SW 1271 (cell line): ENCODE results near the gene NLRP2B.
"Not testable (repeated sequence)": the region's sequence is repeated elsewhere in the genome, so short reads cannot be mapped to it uniquely, and the experiment has no call there.

Source experiments
- DNase-seq, 2 experiments: peaks; one replicate each; lab custom pipeline; 2025; lab: John Stamatoyannopoulos, UW

NLRP2B gene

GRCh38 chrX:57680160-57680559 lies at the start of gene NLRP2B:
Gene NLRP2B (minus strand): TSS chrX:57680260.
- DNase-seq = no peak

GRCh38 chrX:57725995-57726394 lies 45.9 kb upstream of the NLRP2B start:
- not testable (repeated sequence) for DNase-seq

DNA sequence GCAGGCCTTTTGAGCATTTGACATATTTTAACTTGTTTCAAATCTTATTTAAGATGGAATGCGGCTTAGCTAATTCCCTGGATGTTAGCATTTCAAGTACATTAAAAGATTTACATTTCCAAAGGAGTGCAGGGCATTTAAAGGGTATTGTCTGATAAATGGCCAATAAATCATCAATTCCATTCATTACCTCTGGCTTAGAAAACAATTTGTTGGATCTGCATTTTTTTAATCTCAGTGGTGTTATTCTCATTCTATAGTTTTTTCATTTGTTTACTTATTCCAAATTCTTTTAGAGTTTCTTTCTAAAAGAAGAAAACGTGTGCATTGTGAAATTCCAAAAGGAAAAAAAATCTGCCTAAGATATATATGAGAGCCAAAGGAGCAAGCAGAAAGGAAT lies 1.3 kb upstream of the NLRP2B start:
- DNase-seq = no peak

GRCh38 chrX:57678686-57679428 lies 1.2 kb downstream of the NLRP2B start:
- no peak for DNase-seq

DNA sequence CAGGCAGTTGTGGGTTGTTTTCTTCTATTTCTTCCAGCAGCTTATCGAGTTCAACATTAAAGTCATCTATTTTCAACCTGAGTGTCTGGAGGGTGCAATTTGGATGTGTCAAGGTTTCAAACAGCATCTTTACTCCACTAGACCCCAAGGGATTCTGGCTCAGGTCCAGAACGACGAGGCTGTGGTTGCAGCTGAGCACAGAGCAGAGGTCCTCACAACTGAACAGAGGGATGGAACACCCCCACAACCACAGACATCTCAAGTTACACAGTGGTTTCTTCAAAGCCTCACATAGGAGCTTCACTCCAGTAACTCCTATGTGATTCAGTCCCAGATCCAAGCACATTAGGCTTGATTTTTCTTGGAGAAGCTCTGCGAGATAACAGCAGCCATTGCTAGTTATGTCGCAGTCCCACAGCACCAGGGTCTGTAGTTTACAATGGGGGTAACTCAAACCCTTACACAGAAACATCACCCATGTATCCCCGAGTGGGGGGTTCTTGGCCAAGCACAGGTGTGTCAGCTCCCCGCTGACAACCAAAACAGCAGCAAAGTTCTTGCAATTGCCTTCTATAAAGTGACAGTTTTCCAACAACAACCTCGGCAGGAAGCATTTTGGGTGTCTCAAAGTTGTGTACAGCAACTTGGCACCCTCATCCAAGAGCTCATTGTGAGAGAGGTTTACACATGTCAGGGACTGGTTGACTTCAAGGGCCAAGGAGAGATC lies 2.8 kb downstream of the NLRP2B start:
- no peak for DNase-seq

DNA sequence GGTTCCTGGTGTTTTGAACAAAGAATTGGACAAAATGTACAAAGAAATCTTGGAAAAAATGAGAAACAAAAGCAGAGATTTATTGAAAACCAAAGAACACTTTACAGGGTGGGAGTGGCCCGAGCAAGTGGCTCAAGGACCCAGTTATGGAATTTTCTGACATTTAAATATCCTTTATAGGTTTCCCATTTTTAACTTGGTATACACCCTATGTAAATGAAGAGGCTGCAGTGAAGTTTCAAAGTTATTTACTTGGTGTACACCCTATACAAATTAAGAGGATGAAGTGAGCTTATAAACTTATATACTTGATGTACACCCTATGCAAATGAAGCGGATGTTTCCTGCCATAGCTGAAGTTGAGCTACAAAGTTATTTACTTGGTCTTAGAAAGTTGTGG lies 4.7 kb downstream of the NLRP2B start:
- no peak for DNase-seq

- DNase-seq = no peak
These were observed 5.2 kb downstream of the NLRP2B start for GRCh38 chrX:57674861-57675260.

- DNase-seq = no peak
These were observed 10.1 kb downstream of the NLRP2B start for GRCh38 chrX:57669961-57670360.

DNA sequence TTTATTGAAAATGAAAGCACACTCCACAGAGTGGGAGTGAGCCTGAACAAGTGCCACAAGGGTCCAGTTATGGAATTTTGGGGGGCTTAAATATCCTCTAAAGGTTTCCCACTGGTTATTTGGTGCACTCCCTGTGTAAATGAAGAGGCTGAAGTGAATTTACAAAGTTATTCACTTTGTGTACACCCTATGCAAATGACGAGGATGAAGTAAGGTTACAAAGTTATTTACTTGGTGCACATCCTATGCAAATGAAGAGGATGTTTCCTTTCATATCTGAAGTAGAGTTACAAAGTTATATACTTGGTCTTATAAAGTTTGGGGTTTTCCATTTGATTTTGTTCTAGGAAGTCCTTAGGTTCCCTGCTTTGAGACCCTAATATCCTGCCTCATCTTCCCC lies 13.1 kb downstream of the NLRP2B start:
- no peak for DNase-seq

DNA sequence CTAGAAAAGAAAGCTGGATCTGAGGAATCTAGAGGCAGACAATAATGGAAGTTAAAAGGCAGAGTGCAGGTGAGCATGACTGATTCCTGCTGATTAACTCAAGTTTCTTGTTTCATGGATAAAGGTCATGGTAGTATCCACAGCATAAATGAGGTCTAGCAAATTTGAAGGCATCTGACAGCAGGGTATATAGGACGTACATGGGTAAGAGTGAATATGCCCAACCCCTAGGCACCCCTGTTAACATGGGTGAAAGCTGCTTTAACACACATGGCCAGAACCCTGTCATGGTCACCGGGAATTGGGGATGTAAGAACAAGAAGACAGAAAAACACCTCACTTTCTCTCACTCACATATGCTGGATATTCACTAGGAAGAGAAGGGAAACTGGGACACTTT lies 25.0 kb downstream of the NLRP2B start:
- DNase-seq = no peak

- DNase-seq = no peak
These were observed 27.4 kb downstream of the NLRP2B start for GRCh38 chrX:57652705-57653104.

GRCh38 chrX:57651169-57651919 lies 28.7 kb downstream of the NLRP2B start:
- DNase-seq = no peak

DNA sequence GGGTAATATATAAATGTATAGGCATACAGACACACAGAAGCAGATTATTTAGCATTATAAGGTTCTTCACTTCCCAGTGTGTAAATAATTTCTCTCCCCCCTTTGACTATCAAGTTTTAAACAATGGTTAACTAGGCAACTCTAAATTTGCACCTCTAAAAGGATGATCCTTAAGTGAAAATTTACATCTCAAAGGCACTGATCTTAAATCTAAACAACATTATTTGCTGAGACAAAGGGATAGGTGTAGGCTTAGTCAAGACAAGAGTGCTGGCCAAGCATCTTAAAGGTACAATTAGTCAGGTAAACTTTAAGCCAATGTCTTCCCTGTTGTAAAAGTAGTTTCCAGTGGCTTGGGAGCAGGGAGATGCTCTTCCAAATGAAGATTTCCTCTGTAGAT lies 33.0 kb downstream of the NLRP2B start:
- no peak for DNase-seq

DNA sequence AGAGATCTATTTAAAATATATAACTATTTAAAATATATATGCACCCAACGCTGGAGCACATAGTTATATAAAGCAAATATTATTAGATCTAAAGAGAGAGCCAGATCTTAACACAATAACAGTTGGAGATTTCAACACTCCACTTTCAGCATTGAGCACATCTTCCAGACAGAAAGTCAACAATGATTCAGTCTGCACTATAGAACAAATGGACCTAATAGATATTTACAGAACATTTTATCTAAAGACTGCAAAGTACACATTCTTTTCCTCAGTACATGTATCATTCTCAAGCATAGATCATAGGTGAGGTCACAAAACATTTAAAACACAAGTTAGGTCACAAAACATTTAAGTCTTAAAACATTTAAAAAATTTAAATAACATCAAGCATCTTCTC lies 36.4 kb downstream of the NLRP2B start:
- no peak for DNase-seq

DNA sequence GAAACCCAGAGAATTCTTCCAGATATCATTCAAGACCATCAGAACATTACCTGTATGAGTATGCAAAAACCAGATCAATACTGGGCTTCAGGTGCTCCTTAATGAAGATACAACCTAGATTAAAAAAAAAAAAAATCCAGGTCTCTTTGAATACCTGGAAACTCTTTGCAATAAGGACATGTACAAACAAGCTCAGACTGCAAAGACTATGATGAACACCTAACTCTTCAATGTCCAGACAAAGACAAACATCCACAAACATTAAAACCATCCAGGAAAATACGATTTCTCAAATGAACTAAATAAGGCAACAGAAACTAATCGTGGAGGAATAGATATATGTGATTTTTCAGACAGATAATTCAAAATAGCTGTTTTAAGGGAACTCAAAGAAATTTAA lies 38.7 kb downstream of the NLRP2B start:
- DNase-seq = no peak

- no peak for DNase-seq
These were observed 39.4 kb downstream of the NLRP2B start for GRCh38 chrX:57640674-57641016.

DNA sequence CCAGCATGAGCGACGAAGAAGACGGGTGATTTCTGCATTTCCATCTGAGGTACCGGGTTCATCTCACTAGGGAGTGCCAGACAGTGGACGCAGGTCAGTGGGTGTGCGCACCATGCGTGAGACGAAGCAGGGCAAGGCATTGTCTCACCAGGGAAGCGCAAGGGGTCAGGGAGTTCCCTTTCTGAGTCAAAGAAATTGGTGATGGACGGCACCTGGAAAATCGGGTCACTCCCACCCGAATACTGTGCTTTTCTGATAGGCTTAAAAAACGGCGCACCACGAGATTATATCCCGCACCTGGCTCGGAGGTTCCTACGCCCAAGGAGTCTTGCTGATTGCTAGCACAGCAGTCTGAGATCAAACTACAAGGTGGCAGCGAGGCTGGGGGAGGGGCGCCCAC lies 50.6 kb downstream of the NLRP2B start:
- not testable (repeated sequence) for DNase-seq
